GM12891 (cell line): ENCODE results near the gene GPR135.

ENCODE experiments used
- POLR2A ChIP-seq: IDR thresholded peaks from 2 replicates; pipeline ENCODE4 v1.6.1; 2011; ENCODE audit warnings: low read depth, low read length, control low read depth
- POLR2AphosphoS5 ChIP-seq: IDR thresholded peaks from 2 replicates; pipeline ENCODE4 v1.6.1; 2011; ENCODE audit warnings: low read depth, low read length, control low read depth
- POU2F2 ChIP-seq: IDR thresholded peaks from 2 replicates; pipeline ENCODE4 v1.6.1; 2011; ENCODE audit warnings: low read depth, mild to moderate bottlenecking, control low read depth, low read length, moderate library complexity
- SPI1 ChIP-seq: IDR thresholded peaks from 2 replicates; pipeline ENCODE4 v1.6.1; 2011; ENCODE audit warnings: low read depth, low read length, control low read depth
- TAF1 ChIP-seq: IDR thresholded peaks from 2 replicates; pipeline ENCODE4 v1.6.1; 2011; ENCODE audit warnings: low read depth, low read length, control low read depth

- no peak for TF ChIP-seq POLR2AphosphoS5
- TF ChIP-seq POLR2A = no peak
- TF ChIP-seq TAF1 = no peak
- no peak for TF ChIP-seq SPI1
- no peak for TF ChIP-seq POU2F2
Observed at GRCh38 chr14:59509101-59509500, 43.9 kb upstream of the GPR135 start.
